Mesenteric fat pad (tissue), 1 donor: ENCODE data around the gene ATP8A2. TPM values are rescaled to one million over a fixed set of nuclear protein-coding genes. Genes with fewer than 3 reads are reported as not detected.

Experiments used
- DNase-seq: peaks from one replicate; pipeline ENCODE4 v3.0.0-alpha.2; 2020; ENCODE audit warnings: low spot score
- total RNA-seq: library from RNA; stranded (reverse); fragmentation: NEBNext Ultra II Directional; extraction: Animal tissue kit (Norgen Biotek cat#: 25700); gene quantifications from one replicate; pipeline ENCODE4 v1.2.1, GENCODE V29; 2021
- donor health status: DM: yes; HTN: yes; CAD: no.

ATP8A2 gene
- total RNA-seq, 1 donor from 2014 or later: 0.10 TPM

GRCh38 chr13:25616674-25617073, 244.9 kb downstream of the ATP8A2 start:
- DNase-seq: no peak

GRCh38 chr13:25619897-25620296, 248.1 kb downstream of the ATP8A2 start:
- no peak for DNase-seq

GRCh38 chr13:25625414-25625813, 253.6 kb downstream of the ATP8A2 start:
- DNase-seq: no peak

DNA sequence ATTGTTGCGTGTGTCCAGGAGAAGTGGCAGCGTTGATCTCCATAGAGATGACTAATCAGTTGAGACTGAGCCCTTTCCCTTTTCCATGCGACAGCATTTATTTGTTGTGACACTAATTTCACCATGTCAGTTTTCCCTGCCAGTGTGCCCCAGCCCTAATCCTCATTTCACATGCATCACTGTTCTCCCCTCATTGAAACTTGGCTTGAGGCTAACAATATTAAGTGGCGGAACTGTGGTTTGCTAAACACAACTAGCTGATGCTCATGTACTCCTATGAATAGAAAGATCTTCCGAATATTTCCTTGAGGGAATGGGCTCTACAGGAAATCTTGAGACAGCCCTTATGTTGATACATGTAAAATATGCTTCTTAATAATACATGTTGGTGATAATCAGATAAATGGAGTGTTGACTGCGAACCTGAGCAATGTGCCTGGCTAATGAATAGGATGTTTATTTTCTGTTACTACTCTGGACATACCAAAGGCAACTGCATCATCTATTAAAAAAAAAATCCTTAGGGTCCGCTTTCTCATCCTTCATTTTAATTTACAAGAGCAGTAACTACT, 258.6 kb downstream of the ATP8A2 start:
- no peak for DNase-seq

GRCh38 chr13:25632166-25632888, 260.6 kb downstream of the ATP8A2 start:
- DNase-seq: no peak

DNA sequence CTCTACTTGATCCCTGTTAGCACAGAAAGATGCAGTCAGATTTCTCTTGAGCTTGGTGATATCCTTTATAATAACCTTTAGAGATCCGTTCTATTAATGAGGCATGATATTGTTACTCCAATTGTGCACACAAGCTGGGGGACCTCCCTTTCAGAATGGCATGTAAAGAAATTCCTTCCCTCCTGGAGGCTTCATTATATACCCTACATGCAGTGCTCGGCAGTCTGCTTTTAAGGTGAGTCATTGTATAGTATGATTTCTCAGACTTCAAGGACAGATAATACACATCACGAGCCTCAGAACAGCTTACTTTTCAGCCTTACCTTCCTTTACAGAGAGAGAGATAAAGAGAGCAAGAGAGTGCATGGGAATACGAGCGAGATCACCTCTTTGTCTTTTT, 261.3 kb downstream of the ATP8A2 start:
- DNase-seq: no peak

- no peak for DNase-seq
These were observed 273.9 kb downstream of the ATP8A2 start for GRCh38 chr13:25645681-25646080.

DNA sequence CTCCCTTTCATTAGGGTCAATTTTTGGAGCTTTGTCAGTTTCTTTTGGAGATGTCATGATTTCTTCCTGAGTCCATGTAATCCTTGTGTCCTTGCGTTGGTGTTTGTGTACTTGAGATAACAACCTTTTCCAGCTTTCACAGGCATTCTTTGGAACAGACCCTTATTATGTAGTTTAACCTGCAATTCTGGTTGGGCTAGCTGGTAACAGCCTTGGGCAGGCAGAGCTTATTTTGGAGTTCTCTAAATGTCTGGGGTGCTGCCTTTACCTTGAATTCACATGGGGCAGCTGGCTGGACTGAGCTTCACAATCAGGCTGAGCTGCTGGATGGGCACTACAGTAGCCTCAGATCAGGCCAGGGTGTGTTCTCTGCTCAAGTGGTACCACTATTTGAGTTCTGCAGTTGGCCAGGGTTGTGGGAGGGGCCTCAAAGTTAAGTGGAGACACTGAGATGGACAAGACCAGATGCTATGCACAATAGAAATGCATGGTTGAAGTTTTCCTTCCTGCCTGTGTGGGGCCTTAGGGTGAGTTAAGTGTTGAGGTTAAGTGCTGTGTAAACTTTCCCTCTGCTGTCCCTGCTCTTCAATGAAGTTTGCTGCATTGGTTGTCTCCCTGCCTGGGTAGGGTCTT, 277.3 kb downstream of the ATP8A2 start:
- no peak for DNase-seq

DNA sequence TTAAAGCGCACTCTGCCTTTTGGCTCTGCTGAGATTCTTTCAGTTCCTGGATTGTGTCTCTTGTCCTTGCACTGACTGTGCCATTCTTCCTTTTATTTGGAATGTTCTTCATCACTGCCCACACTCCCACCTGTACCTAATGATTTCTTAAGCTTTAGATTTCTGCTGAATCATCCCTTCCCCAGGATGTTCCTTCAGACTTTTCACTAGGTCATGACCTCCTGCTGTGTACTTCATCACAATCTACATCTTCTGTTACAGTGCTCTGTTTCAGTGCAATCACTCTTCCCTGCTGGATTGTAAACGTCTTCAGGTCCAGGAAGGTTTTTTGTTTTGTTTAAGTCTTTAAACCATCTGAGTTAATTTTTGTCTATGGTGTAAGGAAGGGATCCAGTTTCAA, 281.0 kb downstream of the ATP8A2 start:
- no peak for DNase-seq

DNA sequence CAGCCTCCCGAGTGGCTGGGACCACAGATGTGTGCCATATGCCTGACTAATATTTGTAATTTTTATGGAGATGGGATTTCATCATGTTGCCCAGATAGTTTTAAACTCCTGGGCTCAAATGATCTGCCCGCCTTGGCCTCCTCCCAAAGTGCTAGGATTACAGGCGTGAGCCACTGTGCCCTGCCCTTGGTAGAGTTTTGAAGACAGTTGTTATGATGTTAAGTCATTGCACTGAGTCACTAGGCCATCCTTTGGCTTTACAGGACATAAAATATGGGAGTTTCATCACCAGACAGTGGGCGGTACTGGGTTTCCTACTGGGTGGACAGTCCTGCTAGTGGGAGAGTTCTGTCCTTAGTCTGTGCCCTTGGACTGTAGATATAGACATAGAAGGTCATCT, 282.5 kb downstream of the ATP8A2 start:
- DNase-seq: no peak

DNA sequence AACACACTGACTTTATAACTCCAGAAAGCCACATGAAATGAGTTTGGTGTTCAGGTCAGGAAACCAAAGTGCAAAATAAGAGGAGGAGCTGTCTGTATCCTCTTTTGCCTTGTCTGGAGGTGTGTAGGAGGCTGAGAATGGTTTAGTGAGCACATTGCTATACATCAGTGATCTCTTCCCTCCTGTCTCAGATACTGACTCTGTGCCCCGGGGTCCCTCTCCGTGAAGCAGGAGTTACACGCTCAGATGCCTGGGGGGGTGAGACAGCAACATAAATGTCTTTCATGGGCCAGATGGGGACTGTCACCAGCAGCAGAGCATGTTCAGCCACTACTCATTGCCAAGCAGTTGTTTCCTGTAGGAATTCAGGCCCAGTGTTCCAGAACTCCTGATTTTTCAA, 285.4 kb downstream of the ATP8A2 start:
- DNase-seq: no peak

- DNase-seq: no peak
These were observed 287.5 kb downstream of the ATP8A2 start for GRCh38 chr13:25659091-25659795.

DNA sequence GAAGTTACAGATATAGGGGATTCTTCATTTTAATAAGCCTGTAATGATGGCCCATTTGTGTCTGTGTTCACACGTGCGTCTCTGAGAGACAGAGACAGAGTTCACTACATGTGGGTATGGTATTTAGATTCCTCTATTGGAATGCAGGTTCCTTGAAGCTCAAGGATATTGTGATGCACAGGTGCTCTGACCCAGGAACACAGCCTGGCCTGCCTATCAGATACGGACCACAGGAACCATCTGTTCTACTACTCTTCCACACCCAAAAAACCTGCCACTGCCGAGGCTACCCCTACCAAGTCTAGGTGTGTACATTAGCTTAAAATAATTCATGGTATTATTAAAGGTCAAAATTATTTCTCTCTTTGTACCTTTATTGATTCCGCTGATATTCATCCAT, 289.2 kb downstream of the ATP8A2 start:
- no peak for DNase-seq

- no peak for DNase-seq
These were observed 290.7 kb downstream of the ATP8A2 start for GRCh38 chr13:25662516-25662915.

DNA sequence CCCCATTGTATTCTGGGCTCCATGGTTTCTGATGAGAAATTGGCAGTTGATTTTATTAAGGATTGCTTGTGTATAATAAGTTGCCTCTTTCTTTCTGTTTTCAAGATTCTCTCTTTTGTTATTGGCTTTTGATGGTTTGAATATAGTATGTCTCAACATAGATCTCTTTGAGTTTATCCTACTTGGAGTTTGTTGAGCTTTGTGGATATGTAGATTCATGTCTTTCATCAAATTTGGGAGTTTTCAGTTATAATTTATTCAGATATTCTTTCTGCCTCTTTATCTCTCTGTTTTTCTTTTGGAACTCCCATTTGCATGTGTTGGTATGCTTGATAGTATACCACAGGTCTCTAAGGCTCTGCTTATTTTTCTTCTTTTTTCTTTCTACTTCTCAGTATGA, 296.6 kb downstream of the ATP8A2 start:
- no peak for DNase-seq

- no peak for DNase-seq
These were observed 301.9 kb downstream of the ATP8A2 start for GRCh38 chr13:25673711-25674110.

- no peak for DNase-seq
These were observed 302.6 kb downstream of the ATP8A2 start for GRCh38 chr13:25674371-25674770.

GRCh38 chr13:25675060-25675459, 303.3 kb downstream of the ATP8A2 start:
- no peak for DNase-seq

- no peak for DNase-seq
These were observed 306.2 kb downstream of the ATP8A2 start for GRCh38 chr13:25677956-25678355.

- DNase-seq: no peak
These were observed 306.6 kb downstream of the ATP8A2 start for GRCh38 chr13:25678398-25678797.

DNA sequence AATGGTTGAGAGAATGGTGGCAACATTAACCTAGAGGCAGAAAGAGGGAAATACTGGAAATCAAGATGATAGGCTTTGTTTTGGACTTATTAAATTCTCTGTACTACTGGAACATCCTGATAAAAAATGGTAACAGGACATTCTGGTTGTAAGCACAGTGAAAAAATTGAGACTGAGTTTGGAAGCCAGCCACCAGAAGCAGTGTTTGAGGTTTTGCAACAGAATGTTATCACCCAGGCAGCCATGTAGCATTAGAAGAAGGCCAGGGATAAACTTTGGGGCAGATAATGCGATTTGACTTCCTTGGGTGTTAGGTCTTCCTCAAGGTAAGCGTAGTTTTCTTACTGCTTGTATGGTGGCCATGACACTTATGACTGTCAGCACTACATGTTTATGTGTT, 307.4 kb downstream of the ATP8A2 start:
- DNase-seq: no peak

- DNase-seq: no peak
These were observed 308.2 kb downstream of the ATP8A2 start for GRCh38 chr13:25679936-25680335.
